HG03280 (cell line): ENCODE measurements around the gene UBXN10.

Experiments
- ATAC-seq: cut with Tn5 transposase; IDR thresholded peaks from one replicate; pipeline ENCODE4 v1.9.1; 2021; ENCODE audit warnings: mild to moderate bottlenecking, moderate library complexity; ENCODE audit not compliant: unreplicated experiment

Gene UBXN10, protein sequence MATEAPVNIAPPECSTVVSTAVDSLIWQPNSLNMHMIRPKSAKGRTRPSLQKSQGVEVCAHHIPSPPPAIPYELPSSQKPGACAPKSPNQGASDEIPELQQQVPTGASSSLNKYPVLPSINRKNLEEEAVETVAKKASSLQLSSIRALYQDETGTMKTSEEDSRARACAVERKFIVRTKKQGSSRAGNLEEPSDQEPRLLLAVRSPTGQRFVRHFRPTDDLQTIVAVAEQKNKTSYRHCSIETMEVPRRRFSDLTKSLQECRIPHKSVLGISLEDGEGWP

DNA sequence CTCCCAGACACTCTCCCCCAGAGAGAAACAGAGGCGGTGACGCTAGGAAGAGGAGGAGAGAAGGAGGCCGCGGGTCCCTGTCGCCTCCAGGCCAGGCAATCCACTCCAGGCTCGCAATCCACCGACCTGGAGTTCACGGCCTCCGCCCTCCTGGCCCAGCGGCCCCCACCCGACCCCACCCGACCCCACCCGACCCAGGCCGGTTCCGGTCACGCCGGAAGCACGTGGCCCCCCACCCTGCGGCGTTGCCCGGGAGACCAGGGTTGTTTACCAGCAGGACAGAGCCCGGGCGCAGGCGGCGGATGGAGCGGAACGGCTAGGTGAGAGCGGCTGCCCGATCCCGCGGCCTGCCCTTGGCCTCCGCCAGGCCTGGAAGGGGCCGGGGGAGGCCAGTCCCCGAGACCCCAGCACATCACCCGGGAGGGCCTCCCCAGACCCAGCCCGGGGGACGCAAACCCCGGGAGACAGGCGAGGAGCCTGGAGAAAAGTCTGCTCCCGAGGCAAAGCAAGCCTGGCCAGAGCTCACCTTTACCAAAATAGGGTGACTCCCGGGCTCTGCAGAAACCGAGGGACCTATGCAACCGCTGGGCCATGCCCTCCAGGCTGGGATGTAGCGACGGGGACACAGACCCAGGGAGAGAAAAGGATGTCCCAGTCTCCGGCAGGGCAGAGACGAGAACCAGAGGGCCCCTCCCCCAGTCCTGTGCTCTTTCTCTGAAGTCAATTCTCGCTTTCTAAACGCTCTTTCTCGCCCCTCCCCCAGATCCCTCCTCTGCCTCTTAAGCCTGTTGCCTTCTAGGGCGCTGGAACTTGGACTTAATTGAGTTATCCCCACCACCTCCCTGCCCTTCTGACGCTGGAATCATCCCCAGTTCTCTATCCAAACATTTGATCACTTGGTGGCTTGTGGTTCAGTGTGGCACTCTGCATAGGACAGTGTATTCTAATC lies at the start of gene UBXN10, which contains the start of gene PLA2G2C:
TSS of gene UBXN10 (plus strand) at position 263 of the 949 bp plus-strand sequence. CDS start 4,466 bp downstream, outside the sequence.
TSS of gene PLA2G2C (minus strand) at position 685 of the 949 bp plus-strand sequence. CDS start 9,155 bp downstream, outside the sequence.
- no peak for ATAC-seq

DNA sequence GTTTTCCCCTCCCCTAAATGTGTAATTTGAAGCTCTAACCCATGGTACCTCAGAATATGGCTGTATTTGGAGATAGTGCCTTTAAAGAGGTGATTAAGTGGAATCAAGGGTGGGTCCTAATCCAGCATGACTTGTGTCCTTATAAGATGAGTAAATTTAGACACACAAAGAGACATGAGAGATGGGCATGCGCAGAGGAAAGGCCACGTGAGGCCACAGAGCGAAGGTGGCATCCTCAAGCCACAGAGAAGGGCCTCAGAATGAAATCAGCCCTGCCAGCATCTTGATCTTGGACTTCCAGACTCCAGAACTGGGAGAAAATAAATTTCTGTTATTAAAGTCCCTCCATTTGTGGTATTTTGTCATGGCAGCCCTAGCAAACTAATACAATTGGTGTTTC lies 49.6 kb upstream of the UBXN10 start:
- no peak for ATAC-seq

GRCh38 chr1:20137055-20137454 lies 48.8 kb upstream of the UBXN10 start:
- no peak for ATAC-seq

DNA sequence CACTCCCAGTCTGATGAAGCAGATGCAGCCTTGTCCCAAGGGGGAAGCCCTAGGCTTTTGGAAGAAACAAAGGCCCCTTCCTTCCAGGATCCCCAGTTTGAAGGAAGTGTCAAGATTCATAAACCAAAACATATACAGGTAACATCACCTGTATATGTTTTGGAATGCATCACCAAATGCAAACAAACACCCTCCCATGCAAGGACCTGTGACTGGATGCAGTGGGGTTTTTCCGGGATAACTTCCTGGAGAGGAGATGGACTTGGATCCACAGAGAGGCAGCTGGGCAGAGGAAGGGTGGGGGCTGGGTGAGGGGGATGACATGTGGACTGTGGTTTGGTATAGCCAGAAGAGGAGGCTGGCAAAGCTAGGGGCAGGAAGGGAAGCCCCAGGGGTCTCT lies 48.3 kb upstream of the UBXN10 start:
- no peak for ATAC-seq

- ATAC-seq = no peak
These were observed 47.5 kb upstream of the UBXN10 start for GRCh38 chr1:20138346-20138745.

- no peak for ATAC-seq
These were observed 46.8 kb upstream of the UBXN10 start, which contains the start of gene PLA2G2F for GRCh38 chr1:20138961-20139550. Gene PLA2G2F, plus strand, starts transcription at chr1:20139323. Its CDS starts 105 bp downstream, at chr1:20139428.

DNA sequence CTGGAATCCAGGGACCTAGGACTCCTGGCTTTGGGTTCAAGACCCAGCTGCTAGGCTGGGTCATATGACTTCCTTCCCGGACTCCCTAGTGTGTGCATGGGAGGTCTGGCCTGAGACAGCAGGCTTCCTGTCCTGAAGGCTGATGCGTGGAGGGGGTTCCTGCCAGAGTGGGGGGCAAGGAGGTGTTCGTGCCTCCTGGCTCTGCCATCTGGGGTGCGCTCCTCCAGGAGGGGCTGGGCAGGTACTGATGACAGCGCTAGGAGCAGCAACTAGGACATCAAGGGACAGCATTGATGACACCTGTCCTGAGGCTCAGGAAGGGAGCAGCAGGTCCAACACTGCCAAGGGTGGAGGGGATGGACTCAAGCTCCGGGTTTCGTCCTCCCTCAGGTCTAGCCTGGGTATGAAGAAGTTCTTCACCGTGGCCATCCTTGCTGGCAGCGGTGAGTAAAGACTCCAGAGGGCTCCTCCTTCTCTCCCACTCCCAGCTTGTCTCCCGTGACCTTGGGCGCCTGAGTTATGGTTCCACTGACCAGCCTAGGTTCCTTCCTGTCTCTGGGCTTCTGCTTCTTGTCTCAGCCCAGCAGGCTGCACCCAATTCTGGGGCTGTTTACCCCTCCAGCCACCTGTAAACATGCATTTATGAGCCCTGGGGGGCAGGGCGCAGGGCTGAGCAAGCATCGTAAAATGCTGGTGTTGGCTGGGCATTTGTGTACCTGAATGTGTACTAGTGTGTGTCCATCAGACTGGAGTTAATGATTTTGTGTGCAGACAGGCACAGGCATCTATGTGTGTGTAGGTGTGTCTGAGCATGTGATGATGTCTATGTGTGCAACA lies 45.9 kb upstream of the UBXN10 start:
- no peak for ATAC-seq

- ATAC-seq = no peak
These were observed 44.9 kb upstream of the UBXN10 start for GRCh38 chr1:20141001-20141400.

DNA sequence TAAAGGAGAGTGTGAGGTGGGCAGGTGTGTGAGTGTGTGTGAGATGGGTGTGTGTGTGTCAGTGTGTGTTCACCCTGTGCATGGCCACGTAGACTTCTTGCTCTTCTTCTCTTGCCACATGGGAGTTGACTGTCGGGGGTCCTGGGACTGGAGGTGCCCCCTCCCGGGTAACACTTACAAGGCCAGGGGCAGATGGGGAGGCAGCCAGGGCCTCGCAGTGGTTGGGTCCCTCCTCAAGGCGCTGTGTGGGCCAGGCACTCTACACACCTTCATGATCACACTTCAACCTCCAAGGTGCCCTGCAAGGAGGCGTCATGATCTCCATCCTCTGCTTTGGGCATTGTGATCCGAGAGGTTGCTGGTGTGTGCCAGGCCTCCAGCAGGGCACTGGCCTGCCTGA lies 44.4 kb upstream of the UBXN10 start:
- no peak for ATAC-seq

- no peak for ATAC-seq
These were observed 43.7 kb upstream of the UBXN10 start for GRCh38 chr1:20142001-20142710.

DNA sequence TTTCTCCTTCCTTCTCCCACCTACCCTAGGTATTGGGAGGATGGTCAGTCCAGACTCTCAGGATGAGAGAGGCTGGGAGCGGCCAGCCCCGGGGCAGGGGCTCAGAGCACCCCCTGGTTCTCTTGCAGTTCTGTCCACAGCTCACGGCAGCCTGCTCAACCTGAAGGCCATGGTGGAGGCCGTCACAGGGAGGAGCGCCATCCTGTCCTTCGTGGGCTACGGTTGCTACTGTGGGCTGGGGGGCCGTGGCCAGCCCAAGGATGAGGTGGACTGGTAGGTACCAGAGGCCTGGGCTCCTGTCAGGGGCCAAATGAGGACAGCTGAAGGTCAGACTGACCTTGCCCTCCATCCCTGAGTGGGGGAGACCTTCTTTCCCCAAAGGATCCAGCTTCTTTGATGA lies 42.6 kb upstream of the UBXN10 start:
- no peak for ATAC-seq

DNA sequence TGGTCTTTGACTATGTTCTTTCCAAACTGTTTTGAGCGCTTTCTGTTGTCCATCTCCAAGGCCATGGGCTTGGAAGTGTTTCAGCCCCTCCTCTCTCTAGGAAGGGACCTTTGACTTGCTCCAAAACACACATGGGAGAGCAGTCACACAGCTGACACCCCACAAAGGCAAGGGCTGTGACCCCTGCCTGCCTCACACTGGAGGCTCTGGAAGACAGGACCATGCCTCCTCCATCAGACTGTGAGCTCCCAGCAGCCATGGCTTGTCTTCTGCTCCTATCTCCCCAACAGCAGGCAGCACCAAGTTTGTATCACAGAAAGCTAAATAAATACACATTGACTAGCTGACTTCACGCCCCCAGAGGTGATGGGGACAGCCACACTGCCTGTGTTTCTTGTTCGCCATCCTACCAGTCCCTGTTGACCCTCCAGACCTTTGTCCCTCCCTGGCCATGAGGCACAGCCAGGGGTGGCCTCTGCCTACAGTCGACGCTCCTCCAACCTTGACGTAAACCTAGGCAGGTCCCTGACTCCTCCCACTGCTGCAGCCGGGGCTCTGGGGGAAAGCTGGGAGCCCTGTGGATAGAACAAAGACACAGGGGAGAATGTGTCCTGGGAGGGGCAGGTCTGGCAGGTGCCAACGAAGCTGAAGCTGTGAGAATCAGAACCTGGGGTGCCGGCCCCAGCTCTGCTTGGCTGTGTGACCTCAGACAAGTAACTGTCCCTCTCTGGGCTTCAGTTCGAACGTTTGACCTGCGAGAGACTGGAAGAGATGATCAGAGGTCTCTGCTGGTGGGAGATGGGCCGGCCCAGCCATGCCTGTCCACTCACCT lies 41.9 kb upstream of the UBXN10 start:
- ATAC-seq = no peak

GRCh38 chr1:20147846-20148570 lies 37.9 kb upstream of the UBXN10 start:
- no peak for ATAC-seq

- ATAC-seq = no peak
These were observed 37.1 kb upstream of the UBXN10 start for GRCh38 chr1:20148571-20149500.

GRCh38 chr1:20149601-20150325 lies 36.1 kb upstream of the UBXN10 start:
- ATAC-seq = no peak

GRCh38 chr1:20150326-20150705 lies 35.6 kb upstream of the UBXN10 start:
- ATAC-seq = no peak

GRCh38 chr1:20150969-20151368 lies 34.9 kb upstream of the UBXN10 start:
- ATAC-seq = no peak
